Measurements from ENCODE around the gene GSE1.

The GSE1 gene

DNA sequence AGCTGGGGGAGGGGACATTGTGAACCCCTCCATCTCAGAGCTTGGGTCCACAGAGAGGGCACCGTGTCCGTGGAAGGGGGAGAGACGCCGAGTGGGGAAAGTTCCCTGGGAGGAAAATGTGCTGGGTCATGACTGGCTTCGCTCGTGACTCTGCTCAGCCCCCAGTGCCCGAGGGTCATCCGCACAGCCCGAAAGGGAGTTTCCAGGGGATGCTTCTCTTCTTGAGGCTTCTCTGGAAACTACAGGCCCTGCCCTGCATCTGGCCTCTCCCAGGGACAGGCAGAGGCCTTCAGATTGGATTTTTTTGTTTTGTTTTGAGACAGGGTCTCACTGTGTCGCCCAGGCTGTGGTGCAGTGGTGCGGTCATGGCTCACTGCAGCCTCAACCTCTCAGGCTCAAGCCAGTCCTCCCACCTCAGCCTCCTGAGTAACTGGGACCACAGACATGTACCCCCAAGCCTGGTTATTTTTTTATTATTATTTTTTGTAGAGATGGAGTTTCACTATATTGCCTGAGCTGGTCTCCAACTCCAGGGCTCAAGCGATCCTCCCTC lies 9.8 kb upstream of the GSE1 start:
- peak overlapping the region; percentile 82 for H3K27ac ChIP-seq
- H4K20me1 ChIP-seq = peaks cover 82% of the 10 kb centered on the region
- peak overlapping the region; percentile 91 for H3K4me2 ChIP-seq
- no peak for TF ChIP-seq Cebpa-rat (IDR thresholded peaks at IDR 0.05)
- H3K4me1 ChIP-seq = peaks cover 97% of the 10 kb centered on the region
- H3K27me3 ChIP-seq = no peaks in the 10 kb centered on the region
- peak overlapping the region; percentile 69 for H3K9ac ChIP-seq
- H3K4me3 ChIP-seq = peak overlapping the region; percentile 31; the same call in 1 of the 2 replicates
- H3K36me3 ChIP-seq = no peaks in the 10 kb centered on the region
- no peaks in the 10 kb centered on the region for H3K9me3 ChIP-seq

DNA sequence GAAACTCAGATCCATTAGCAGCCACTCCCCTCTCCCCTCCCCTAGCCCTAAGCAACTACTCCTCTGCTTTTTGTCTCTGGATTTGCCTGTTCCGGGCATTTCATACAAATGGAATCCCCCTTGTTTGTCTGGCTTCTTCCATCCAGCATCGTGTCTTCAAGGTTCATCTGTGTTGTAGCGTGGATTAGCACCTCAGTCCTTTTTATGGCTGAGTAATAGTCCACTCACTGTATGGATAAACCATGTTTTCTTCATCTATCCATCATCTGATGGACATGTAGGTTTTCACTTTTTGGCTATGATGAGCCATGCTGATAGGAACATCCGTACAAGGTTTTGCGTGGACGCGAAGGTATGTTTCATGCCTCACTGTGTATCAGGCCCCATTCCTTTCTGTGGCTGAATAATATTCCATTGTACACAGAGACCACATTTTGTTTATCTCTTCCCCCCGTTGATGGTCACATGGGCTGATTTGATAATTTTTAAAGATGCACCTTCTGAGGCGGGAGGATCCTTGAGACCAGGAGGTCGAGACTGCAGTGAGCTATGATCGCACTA lies 8.9 kb upstream of the GSE1 start:
- no peaks in the 10 kb centered on the region for H3K36me3 ChIP-seq
- H3K27ac ChIP-seq = no peak overlapping the region
- no peak overlapping the region for H3K4me3 ChIP-seq
- peaks cover 82% of the 10 kb centered on the region for H4K20me1 ChIP-seq
- H3K9me3 ChIP-seq = no peaks in the 10 kb centered on the region
- TF ChIP-seq Cebpa-rat (IDR thresholded peaks at IDR 0.05) = no peak
- peaks cover 97% of the 10 kb centered on the region for H3K4me1 ChIP-seq
- H3K4me2 ChIP-seq = peak overlapping the region; percentile 91
- H3K27me3 ChIP-seq = no peaks in the 10 kb centered on the region
- H3K9ac ChIP-seq = no peak overlapping the region

DNA sequence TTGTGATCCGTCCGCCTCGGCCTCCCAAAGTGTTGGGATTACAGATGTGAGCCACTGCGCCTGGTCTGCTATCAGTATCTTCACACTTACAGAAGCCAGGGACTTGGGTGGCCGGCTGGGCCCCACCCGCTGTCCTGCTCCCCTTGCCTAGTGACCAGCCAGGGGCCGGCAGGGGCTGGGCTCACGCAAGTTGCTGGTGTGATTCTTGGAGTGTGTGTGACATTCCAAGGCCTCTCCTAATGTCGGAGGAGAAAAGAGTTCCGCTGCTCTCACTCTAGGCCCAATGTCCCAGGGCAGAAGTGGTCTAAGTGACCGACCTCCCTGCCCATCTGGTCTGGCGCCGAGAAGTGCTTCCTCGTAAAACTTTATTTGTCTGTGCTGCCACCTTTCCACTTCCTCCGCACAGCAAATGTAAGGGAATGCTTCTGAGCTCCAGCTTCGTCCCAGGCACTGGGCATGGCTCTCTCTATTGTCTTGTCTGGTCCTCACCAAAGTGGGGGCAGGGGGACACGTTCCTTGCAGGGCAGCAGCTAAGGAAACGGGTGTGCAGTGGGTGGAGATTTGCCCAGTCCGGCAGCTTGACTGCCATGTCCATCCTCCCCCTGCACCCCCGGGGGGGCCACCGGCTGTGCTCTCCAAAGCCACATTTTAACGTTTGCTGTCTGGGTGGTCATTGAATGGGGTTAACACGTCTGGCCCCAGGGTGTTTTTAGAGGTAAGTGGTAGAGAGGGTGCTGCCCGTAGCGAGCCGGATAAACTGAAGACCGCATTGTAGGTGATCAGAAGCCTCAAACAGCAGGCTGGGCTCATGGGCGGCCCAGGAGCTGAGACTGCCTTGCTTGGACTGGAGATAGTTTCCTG lies 7.8 kb upstream of the GSE1 start:
- peak overlapping the region; percentile 64; the same call in 1 of the 2 replicates for H3K9ac ChIP-seq
- H3K4me3 ChIP-seq = no peak overlapping the region
- no peak for TF ChIP-seq Cebpa-rat (IDR thresholded peaks at IDR 0.05)
- no peaks in the 10 kb centered on the region for H3K9me3 ChIP-seq
- no peaks in the 10 kb centered on the region for H3K27me3 ChIP-seq
- no peaks in the 10 kb centered on the region for H3K36me3 ChIP-seq
- H3K4me2 ChIP-seq = peak overlapping the region; percentile 97
- H3K4me1 ChIP-seq = peaks cover 97% of the 10 kb centered on the region
- H3K27ac ChIP-seq = peak overlapping the region; percentile 87
- H4K20me1 ChIP-seq = peaks cover 81% of the 10 kb centered on the region

DNA sequence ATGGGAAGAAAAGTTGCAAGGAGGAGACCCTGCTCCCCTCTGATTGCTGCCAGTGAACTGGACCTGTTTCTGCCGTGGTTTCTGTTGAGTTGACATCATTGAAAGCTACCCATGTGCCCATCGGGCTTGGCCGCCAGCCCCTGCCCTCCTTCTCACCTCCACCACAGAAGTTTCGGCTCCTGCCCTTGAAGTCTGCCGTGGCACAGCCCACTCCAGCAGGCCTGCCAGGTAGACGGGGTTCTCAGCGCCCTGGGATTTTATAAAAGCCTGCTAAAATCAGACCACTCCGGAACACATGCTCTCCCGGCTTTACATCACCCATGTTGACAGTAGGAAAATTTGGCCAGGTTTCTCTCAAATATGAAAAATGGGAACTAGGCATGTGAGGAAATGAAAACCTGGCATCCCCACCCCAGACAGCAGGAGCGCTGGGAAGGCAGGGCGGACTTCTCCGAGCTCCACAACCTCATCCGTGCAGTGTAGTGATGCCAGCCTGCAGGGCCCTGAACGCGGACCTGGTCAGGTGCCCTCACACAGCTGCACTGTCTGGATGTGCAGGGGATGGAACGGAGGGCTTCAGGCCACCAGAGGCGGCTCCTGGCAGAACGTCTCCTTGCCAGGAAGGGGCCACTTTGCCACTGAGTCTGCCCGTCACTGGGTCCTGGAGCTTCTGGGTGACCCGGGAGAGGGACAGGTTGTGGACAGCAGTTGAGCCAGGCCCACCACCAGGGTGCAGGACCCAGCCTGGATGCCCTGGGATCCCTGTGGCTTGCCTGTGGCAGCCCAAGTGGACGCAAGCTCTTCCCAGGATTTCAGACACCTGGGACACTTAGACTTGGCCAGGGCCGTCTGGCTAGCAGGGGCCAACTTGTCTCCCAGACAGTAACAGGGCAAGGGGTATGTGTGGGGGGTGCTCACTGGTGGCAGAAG lies 6.9 kb upstream of the GSE1 start:
- Histone ChIP-seq H3K9me3 (no peaks in the 10 kb centered on the region), H3K36me3 (no peaks in the 10 kb centered on the region), H3K9ac (peak overlapping the region; percentile 64), H3K27ac (peak overlapping the region; percentile 87), H3K4me3 (peak overlapping the region; percentile 43; the same call in 1 of the 2 replicates), H3K27me3 (no peaks in the 10 kb centered on the region), H4K20me1 (peaks cover 78% of the 10 kb centered on the region), H3K4me1 (peaks cover 96% of the 10 kb centered on the region), H3K4me2 (peak overlapping the region; percentile 97)
- TF ChIP-seq Cebpa-rat (IDR thresholded peaks at IDR 0.05) = no peak

DNA sequence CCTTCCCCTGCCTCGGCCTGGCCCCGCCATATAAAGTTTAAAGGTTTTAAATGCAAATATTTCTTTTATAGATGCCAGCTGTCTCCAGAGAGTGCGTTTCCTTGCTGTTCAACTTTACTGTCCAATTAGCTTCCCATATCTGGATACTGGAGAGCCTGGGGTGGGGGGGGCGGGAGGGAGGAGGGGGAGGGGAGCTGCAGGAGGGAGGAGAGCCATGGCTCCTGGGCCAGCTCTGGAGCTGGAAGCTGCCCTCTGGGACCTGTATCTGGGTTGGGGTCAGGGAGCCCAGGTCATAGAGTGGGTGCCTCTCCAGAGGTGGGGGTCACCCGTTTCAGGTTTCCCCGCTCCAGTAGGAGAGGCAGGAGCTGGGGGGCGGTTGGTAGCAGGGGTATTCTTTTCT lies 6.2 kb upstream of the GSE1 start:
- H3K4me1 ChIP-seq = peaks cover 89% of the 10 kb centered on the region
- peak overlapping the region; percentile 97 for H3K4me2 ChIP-seq
- no peak for TF ChIP-seq Cebpa-rat (IDR thresholded peaks at IDR 0.05)
- peak overlapping the region; percentile 77 for H3K9ac ChIP-seq
- no peaks in the 10 kb centered on the region for H3K36me3 ChIP-seq
- no peaks in the 10 kb centered on the region for H3K9me3 ChIP-seq
- peak overlapping the region; percentile 56 for H3K4me3 ChIP-seq
- peak overlapping the region; percentile 87 for H3K27ac ChIP-seq
- no peaks in the 10 kb centered on the region for H3K27me3 ChIP-seq
- H4K20me1 ChIP-seq = peaks cover 71% of the 10 kb centered on the region

DNA sequence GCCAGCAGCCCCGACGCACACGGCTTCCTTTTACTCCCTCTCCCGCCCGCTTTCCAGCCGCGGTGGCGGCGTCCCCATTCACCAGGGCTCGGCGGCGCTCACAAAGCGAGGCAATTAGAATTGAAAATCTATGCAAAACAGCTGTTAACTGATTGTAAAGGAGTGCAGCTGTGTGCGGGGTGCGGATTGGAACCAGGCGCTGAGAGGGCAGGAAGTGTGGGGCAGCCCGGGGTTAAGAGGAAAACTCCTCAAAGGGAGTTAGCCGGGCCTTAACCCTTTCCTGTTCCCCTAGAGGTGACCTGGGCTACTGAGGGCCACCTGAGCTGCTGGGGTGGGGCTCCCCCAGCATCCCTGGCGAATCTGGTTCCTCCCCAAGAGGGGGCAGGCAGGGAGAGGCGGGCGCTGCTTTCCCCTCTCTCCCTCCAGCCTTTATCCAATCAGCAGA lies 5.8 kb upstream of the GSE1 start:
- H3K4me2 ChIP-seq = peak overlapping the region; percentile 97
- H3K27ac ChIP-seq = peak overlapping the region; percentile 87
- no peaks in the 10 kb centered on the region for H3K27me3 ChIP-seq
- peaks cover 66% of the 10 kb centered on the region for H4K20me1 ChIP-seq
- H3K9me3 ChIP-seq = no peaks in the 10 kb centered on the region
- H3K36me3 ChIP-seq = no peaks in the 10 kb centered on the region
- no peak for TF ChIP-seq Cebpa-rat (IDR thresholded peaks at IDR 0.05)
- H3K9ac ChIP-seq = peak overlapping the region; percentile 77
- peak overlapping the region; percentile 56 for H3K4me3 ChIP-seq
- H3K4me1 ChIP-seq = peaks cover 84% of the 10 kb centered on the region

DNA sequence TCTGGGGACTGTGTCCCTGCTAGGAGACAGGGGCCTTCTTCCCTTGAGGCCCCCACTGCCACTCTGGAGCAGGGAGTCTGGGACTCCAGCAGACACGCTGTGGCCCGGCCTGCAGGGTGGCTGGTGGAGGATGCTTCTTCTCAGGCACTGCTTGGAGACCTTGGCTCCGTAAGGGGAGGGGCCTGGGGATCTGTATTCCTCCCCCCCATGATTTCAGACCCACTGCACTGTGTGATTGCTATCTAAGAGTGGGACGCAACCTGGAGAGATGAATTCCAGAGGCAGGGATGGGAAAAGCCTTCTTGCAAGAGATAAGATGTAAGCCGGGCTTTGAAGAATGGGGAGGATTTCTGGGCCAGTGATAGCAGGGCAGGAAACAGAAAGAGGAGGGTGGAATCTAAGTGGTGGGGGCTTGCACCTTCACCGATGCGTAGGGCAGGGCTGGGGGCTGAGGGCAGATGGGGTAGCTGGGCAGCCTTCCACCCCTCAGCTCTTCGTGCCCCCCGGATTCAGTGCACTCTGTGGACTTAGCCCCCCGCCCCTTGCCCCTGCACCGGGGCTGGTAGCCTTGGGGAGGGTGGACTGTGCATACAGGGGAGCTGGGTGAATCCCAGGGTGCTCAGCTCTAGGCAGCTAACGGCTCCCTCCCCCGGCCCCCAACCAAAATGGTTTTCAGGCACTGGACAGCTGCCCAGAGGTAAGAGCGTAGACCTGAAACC lies 5.2 kb upstream of the GSE1 start:
- Histone ChIP-seq H3K9me3 (no peaks in the 10 kb centered on the region), H3K9ac (peak overlapping the region; percentile 77), H3K36me3 (no peaks in the 10 kb centered on the region), H4K20me1 (peaks cover 60% of the 10 kb centered on the region), H3K4me2 (peak overlapping the region; percentile 97), H3K27ac (peak overlapping the region; percentile 87), H3K27me3 (no peaks in the 10 kb centered on the region), H3K4me3 (peak overlapping the region; percentile 56), H3K4me1 (peaks cover 78% of the 10 kb centered on the region)
- no peak for TF ChIP-seq Cebpa-rat (IDR thresholded peaks at IDR 0.05)

DNA sequence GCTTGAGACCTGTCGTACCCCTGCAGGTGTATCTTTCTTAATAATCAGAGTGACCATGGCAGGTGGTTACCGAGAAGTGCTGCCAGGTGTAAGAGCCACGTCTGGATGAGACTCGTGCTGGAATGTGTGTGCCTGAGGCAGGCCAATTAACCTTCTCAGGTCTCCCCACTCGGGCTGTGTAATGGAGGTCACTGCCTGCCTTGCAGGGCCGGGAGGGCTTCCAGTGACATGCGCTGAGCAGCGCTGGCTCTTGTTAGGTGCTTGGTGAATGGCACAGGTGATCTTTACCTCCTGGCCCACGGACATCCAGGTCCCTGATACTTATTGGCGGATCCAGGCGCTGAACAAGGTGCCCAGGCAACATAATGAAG lies 4.6 kb upstream of the GSE1 start:
- Histone ChIP-seq H3K27me3 (no peaks in the 10 kb centered on the region), H3K36me3 (no peaks in the 10 kb centered on the region), H3K27ac (peak overlapping the region; percentile 87), H3K9ac (peak overlapping the region; percentile 77), H3K9me3 (no peaks in the 10 kb centered on the region), H3K4me1 (peaks cover 73% of the 10 kb centered on the region), H4K20me1 (peaks cover 55% of the 10 kb centered on the region), H3K4me3 (peak overlapping the region; percentile 56; the same call in 1 of the 2 replicates), H3K4me2 (peak overlapping the region; percentile 97)
- no peak for TF ChIP-seq Cebpa-rat (IDR thresholded peaks at IDR 0.05)

DNA sequence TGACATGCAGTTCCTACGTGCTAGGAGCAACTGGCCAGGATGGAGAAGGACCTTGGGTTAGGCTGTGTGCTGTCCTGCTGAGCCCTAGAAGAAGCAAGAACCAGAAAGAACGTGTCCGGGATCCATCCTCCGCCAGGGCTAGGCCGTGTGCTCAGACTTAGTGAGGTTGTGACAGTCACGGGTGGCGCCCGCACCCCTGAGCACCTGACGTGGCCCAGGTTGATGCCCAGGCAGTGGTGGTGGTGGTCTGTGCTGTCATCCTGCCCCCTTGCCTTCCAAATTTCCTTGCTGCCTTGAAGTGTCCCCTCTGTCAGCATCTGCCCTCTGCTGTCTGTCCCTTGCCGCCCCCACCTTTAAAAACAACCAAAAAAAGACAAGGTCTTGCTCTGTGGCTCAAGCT lies 4.2 kb upstream of the GSE1 start:
- Histone ChIP-seq H3K9me3 (no peaks in the 10 kb centered on the region), H3K27ac (peak overlapping the region; percentile 87), H3K4me3 (no peak overlapping the region), H3K9ac (peak overlapping the region; percentile 77; the same call in 1 of the 2 replicates), H4K20me1 (peaks cover 51% of the 10 kb centered on the region), H3K4me2 (peak overlapping the region; percentile 97), H3K4me1 (peaks cover 69% of the 10 kb centered on the region), H3K36me3 (no peaks in the 10 kb centered on the region), H3K27me3 (no peaks in the 10 kb centered on the region)
- no peak for TF ChIP-seq Cebpa-rat (IDR thresholded peaks at IDR 0.05)
